ENCODE results near the gene PPFIBP2.

DNA sequence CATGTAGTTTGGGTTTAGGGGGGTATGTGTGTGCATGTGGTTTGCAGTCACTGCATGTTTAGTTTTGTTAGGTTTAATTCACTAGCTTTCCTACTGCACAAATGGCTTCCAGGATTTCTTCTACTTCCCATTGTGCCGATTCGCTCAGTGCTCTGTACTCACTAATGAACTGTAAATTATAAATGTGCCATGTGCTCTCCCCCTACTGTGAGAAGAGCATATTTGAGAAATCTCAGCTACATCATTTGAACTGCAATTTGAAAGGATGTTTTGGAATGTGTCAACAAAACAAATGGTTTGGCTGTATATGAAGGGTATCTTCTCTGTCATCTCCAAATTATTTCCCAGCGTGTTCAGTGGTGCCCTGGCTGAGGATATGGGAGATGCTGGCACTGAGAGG is 131.4 kb downstream of the PPFIBP2 start:
- TF ChIP-seq, protein P1, sequence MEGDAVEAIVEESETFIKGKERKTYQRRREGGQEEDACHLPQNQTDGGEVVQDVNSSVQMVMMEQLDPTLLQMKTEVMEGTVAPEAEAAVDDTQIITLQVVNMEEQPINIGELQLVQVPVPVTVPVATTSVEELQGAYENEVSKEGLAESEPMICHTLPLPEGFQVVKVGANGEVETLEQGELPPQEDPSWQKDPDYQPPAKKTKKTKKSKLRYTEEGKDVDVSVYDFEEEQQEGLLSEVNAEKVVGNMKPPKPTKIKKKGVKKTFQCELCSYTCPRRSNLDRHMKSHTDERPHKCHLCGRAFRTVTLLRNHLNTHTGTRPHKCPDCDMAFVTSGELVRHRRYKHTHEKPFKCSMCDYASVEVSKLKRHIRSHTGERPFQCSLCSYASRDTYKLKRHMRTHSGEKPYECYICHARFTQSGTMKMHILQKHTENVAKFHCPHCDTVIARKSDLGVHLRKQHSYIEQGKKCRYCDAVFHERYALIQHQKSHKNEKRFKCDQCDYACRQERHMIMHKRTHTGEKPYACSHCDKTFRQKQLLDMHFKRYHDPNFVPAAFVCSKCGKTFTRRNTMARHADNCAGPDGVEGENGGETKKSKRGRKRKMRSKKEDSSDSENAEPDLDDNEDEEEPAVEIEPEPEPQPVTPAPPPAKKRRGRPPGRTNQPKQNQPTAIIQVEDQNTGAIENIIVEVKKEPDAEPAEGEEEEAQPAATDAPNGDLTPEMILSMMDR (IDR thresholded peaks at IDR 0.05; ENCODE audit: low read length): no peak
- TF ChIP-seq EZH2 (IDR thresholded peaks at IDR 0.05; ENCODE audit: borderline replicate concordance, low read length): no peak
